Muscle of back (tissue), 11 donors: ENCODE measurements around the gene EPHA2. TPM values are rescaled to one million over a fixed set of nuclear protein-coding genes. Genes with fewer than 3 reads are reported as not detected.
"Not testable (repeated sequence)": the region's sequence is repeated elsewhere in the genome, so short reads cannot be mapped to it uniquely, and the experiment has no call there.

Experiments used
- DNase-seq, 3 donors: peaks; one replicate each; pipeline versions ENCODE4 v3.0.0 to v3.0.0-alpha.2; 2013
- polyA plus RNA-seq, 10 donors: library from polyadenylated mRNA; unstranded; fragments of 120-200 nt; gene quantifications; one replicate each; pipeline ENCODE4 v1.2.1, GENCODE V29; 2013; ENCODE audit not compliant: insufficient read length in 10 of 10

The EPHA2 gene
- polyA plus RNA-seq, 10 donors = 5.6 to 9.2 (median 7.0) TPM

DNA sequence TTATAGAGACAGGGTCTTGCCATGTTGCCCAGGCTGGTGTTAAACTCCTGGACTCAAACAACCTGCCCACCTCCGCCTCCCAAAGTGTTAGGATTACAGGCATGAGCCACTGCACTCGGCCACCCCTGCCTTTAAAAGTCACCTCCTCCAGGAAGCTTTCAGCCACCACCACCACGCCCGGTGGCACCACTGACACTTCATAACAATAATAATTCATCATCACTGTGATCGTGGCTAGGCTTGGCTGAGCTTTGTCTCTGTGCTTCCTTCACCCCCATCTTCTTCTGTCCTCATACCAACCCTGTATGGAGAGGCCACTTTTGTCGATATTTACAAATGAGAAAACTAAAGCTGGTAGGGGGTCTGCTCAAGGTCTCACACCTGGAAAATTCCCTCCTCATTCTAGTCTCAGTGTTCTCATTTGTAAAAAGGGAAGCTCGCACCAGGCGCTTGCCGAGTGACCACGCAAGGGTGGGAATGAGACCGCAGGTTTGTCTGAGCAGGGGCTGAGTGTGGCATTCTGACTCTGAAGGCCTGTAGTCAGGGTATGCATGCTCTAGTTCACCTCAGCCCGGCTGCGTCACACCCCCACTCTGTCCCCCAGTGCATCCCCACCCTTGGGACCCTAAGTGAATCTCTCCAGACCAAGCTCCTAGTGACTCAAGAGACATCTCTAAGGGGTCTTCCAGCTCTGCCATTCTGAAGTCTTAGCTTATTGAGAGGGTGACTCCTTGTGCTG, 12.9 kb upstream of the EPHA2 start:
- DNase-seq = no peak

DNA sequence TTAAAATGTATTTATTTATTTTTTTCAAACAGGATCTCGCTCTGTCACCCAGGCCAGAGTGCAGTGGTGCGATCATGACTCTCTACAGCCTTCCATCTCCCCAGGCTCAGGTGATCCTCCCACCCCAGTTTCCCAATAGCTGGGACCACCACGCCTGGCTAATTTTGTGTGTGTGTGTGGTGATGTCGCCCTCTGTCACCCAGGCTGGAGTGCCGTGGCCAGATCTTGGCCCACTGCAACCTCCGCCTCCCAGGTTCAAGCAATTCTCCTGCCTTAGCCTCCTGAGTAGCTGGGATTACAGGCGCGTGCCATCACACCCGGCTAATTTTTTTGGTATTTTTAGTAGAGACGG, 12.3 kb upstream of the EPHA2 start:
- not testable (repeated sequence) for DNase-seq

DNA sequence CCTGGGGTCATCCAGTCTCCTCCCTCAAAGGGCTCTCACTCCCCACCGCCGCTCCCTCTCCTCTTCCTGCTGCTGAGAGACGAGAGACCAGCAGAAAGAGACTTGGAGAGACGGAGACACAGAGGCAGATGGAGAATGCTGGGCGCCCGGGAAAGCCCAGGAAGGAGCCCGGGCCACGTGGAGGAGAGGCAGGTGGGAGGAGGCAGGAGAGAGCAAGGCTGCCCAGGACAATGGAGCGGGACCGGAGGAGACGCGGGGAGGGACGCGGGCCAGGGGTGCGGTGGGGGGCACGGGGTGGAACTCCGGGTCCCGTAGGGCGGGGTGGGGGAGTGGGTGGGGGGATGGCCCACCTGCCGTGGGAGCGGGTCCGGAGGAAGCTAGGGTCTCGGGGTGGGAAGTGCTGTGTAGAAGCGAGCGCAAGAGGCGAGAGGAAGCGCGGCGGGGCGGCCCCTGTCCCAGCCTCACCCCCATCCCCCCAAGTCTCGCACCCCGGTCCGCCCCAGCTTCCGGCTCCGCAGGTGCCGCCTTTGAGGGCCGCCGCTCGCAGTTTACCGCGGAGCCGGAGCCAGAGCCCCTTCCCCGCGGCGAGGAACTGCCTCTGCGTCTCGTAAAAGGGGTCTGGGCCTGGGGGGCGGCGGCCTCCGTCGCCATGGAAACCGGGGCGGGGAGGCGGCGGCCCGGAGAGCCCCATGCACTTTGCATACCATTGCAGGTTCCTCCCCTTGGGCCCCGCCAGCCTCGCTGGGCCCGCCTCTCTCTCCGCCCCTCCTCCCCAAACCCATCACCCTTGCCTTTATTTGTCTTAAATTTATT, 11.7 kb upstream of the EPHA2 start:
- DNase-seq = peak in 1 of 3 donors; percentile 73

DNA sequence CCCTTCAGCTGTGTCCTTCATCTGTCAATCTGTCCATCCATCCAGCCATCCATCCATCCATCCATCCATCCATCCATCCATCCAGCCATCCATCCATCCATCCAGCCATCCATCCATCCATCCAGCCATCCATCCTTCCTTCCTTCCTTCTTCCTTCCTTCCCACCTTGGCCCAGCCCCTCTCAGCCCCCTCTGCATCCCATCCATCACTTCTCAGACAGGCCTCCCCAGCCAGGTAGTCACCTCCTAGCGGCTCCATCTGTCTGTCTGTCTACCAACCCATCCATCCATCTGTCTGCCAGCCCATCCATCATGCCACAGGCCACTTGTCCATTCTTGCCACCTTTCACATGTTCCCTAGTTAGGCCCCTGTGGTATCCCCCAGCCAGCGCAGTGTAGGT, 10.2 kb upstream of the EPHA2 start:
- no peak for DNase-seq

DNA sequence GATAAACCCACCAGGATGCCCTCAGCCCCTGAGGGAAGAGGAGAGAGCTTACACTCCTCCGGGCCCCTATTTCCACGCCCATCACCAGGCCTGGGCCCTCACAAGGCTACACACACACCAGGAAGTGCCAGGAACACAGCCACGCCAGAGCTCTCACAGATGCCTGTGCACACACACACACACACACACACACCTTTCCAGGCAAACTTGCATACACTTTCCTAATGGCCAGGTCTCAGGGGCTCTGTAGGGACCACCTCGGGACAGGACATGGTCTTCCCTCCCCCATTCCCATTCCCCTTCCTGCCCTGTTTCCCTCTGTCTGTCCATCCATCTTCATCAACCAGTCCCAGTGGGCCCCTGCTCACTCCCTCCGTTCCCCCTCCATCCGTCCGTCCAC, 9.7 kb upstream of the EPHA2 start:
- no peak for DNase-seq

DNA sequence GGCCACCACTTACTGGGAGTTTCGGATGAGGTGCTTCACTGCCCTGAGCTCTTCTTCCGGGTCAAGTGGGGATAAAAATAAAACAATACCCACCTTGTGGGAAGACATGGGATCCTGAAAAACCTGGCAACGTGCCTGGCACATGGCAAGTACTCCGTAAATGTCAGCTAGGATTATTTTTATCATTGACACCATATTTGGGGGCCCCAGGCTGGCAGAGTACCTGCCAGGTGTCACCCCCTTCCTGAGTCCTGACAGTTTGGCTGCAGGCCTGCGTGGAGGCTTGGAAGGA, 9.2 kb upstream of the EPHA2 start:
- DNase-seq = no peak

DNA sequence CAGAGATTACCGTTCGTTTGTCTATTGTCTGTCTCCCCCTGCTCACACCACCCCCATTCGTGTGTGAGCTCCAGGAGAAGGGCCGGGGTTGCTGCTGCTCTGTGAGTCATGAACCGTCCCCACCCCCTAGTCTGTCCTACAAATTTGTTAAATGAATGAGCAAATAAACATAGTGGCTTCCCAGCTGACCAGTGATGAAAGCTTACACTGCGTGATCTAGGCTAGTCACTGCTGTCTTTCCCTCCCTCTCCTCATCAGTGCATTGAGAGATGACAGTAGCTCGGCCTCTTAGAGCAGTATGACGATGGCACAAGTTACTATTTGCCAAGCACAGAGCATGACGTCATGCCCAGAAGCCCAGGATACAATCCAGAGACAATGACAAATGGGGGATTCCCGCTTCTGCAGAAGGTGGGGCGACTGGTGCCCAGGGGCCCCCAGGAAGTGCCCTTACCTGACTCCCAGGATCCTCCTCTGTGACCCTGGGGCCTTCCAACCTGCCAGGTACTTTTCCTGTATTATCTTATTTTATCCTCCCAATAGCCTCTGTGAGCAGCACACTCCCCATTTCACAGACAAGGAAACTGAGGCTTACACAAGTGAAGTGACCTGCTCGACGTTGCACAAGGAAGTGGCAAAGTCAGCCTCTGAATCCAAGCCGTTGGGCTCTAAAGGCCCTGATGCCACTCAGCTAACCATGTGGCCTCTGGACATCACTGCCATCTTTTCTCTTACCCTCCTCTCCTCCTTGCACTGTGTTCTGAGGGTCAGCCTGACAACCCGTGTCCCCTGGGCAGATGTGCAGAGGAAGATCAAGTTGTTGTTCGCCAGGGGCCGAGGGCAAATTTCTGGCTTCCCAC, 8.6 kb upstream of the EPHA2 start:
- DNase-seq = peak in 1 of 3 donors; percentile 88

DNA sequence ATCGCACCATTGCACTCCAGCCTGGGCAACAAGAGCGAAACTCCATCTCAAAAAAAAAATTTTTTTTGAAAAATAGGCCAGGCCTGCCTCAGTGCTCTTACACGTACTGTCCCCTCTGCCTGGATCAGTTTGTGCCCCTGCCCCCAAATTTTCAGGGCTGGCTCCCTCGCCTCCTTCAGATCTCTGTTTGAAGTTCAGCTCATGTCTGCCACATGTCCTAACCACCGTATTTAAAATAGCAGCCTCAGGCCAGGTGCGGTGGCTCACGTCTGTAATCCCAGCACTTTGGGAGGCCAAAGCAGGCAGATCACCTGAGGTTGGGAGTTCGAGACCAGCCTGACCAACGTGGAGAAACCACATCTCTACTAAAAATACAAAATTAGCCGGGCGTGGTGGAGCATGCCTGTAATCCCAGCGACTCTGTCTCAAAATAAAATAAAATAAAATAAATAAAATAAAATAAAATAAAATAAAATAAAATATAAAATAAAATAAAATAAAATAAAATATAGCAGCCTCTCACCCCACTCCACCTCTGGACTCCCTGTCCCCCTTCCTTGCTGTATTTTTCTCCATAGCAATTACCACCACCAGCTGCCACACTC, 7.8 kb upstream of the EPHA2 start:
- DNase-seq = not testable (repeated sequence)

DNA sequence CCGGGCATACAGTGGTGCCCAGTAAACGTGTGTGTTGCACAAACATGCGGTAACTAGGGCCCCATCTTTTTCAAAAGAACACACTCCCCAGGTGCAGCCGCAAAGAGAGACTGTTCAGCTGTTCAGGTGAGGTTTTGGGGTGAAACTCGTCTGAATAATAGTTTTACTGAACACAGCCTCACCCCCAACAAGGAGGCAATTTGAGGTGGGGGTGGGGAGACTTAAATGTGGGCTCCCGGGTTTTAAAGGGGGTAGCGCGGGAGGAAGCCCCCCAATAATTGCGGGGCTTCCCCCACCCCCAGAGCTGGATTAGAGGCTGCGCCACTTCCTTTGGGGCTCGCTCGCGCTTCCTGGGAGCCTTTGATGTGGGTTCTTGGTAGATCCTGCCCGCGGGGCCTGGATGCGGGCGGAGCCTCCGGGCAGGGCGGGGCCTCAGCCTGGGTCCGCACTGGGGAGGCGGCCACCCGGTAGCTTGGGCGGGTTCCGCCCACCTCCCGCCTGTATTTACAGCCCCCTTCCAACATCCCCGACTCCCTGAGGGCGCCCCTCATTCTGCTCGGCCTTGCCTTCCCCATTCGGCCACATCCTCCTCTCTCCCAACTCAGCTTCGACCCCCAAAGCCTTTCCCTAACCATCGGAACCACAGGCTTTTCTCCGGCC, 6.4 kb upstream of the EPHA2 start:
- no peak for DNase-seq

DNA sequence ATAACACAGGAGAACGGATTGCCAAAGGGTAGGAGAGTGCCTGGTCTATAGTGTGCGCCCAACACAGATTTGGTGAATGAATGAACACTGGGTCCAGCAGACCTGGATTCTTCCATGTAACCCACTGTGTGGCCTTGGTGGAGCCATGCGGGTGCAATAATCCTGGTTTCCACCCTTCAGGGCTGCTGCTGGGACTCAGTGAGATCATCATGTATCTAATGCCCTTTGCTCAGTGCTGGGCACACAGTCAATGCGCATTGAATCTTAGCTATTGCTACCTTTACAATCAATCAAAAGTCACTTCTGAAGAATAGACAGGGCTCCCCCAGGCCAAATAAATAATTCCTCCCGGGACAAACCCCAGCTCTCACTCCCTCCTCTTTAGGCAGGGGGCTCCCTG, 5.8 kb upstream of the EPHA2 start:
- no peak for DNase-seq

DNA sequence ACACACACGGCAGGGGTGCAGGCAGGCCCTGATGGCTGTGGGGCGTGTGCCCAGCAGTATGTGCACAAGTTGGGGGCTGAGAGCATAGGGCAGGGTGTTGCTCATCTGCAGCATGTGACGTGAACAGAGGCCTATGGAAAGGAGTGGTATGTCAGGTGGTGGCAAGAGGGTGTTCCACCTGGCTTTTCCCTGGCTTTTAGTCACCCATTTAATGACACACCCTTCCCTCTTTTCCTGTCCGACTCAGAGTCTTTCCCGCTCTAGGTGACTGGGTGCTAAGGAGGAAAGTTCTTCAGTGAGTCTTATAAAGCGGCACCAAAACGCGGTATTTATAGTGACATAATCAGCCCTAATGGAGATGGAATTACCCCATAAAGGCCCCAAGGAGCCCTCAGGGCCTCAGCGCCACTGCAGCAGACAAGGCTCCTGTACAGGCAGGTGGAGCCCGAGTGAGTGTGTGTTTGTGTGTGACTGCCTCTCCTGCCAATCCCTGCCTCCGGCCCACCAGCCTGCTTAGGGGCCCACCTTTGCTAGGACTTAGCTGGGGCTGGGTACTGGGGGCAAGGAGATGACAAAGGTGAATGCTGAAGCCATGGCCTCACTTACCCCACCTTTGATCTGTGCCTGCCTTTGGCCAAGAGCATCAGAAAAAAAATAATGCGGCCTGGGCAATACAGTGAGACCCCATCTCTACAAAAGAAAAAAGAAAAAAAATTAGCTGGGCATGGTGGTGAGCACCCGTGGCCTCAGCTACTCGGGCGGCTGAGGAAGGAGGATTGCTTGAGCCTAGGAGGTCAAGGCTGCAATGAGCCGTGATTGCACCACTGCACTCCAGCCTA, 3.3 kb upstream of the EPHA2 start:
- DNase-seq = no peak

DNA sequence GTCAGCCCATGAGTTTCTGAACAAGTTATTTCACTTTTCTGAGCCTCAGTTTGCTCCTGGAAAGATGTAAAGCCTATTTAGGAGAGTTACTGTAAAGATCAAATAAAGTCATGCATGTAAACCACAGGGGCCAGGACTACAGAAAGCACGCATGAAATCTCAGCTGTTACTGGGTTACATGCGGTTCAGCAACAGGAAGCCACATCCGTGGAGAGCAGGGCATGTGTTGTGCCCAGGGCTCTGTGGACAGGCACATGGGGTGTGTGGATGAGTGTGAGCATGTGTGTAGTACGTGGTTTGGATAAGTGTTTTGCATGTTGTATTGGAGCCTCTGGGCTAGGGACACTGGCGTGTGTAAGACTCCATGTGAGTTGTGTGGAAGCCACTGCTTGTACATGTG, 2.2 kb upstream of the EPHA2 start:
- DNase-seq = no peak

DNA sequence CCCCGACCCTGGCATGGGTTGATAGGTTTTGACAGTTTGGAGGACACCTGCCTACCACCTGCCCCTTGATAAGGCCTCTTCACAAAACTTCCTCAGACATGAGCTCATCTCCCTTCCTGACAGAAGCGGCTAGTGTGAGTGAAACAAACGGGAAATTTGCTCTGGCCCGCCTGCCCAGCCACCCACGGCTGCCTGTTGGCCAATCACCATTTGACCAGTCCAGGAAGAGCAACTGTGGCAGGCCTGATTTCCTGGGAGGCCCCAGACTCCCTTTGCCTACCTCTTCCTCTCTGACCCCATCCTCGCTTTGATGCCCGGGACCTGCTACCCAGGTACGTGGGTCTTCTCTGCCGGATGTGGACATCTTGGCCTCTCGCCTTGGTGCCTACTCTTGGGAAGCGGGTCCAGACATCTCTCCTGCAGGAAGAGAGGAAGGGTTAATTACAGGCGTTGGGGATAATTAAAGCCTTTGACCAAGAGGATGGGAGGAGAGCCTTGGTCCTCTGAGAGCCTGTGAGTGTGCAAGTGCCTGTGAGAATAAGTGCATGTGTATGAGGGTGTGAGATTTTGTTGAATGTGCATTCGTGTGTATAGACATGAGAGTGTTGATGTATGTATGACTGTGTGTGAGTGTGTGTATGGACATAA, 1.1 kb upstream of the EPHA2 start:
- DNase-seq = no peak

DNA sequence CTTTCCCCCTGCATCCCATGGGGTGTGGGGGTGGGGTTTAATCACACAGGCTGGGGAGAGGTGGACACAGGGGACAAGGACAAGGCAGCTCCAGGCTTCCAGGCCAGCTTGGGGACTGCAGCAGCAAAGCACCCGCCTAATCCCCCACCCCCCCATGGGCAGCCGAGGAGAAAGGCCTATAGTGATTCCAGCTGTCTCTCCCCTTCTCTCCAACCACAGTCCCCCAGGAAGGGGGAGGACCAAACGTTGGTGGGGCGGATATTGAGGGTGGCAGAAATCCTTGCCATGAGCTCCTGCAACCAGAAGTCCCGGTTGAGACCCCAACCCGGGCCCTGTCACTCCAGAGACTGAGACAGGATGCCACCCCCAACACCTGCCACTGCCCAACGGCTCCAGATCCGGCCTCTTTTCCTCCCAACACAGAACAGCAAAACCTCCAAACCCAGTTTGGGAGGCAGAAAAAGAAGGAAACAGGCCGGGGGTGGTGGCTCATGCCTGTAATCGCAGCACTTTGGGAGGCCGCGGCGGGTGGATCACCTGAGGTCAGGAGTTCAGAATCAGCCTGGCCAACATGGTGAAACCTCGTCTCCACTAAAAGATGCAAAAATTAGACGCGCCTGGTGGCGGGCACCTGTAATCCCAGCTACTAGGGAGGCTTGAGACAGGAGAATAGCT, 1.7 kb downstream of the EPHA2 start:
- DNase-seq = no peak

DNA sequence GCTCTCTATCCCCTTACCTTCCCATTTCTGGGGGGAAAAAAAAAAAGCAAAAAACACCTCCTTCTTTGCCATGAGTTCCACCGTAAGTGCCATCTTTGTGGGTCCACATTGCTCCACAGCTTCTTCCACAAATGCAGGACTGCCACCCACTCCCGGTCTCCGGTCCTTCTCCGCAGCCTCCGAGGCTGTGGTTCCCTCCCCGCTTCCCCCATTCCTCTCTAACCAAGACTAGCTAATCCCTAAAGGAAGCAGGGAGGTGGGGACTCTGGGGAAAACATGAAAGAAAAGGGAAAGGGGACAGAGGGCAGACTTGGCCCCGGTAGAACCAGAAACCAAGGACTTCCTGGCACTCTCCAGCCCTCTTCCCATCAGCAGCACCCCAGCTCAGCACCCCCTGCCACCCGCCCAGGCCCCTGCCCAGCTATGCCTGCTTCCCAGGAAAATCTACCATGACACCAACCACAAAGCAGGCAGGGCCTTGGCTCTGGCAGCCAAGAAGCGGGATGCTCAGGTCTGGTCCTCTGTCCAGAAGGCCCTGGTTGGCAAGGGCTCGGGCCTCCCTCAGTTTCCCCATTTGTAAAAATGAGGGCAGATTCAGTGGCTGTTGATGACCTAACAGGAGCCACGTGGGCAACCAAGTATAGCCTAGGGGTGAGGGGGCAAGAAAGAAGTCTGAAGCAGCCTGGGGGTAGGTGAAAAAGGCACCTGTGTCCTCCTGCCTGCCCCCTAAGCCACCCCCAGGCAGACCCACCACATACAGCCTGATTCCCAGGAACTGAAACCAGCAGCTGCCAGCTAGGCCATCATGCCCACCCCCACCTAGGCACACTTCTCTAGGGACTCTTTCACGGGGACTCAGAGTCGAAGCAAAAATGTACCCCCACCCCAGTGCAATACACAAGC, 2.5 kb downstream of the EPHA2 start:
- DNase-seq = no peak

DNA sequence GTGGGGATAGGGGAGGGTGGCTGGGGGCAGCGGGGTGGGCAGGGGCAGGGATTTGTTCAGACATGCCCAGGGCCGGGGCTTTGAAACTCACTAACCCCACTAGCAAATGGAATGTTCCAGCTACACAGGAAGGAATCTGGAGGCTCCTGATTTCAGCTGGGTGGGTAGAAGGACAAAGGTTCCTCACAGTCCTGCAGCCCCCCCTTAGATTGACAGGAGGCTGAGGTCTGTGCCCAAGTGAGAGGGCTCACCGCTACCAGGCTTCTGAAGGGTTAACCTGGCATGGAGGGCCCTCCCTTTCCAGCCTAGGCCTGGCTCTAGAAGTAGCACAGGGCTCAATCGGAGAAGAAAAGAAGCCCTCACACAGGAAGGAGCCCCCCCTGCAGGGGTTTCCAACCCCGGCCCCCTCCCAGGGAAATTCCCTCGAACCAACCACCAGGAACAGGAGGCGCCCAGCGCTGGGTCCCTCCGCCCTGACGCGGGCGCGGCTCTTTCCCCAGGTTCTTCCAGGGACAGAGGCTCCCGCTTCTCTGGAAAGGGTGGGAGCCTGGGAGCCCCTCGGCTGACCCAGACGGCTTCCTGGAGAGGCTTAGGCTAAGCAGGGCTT, 3.3 kb downstream of the EPHA2 start:
- no peak for DNase-seq

DNA sequence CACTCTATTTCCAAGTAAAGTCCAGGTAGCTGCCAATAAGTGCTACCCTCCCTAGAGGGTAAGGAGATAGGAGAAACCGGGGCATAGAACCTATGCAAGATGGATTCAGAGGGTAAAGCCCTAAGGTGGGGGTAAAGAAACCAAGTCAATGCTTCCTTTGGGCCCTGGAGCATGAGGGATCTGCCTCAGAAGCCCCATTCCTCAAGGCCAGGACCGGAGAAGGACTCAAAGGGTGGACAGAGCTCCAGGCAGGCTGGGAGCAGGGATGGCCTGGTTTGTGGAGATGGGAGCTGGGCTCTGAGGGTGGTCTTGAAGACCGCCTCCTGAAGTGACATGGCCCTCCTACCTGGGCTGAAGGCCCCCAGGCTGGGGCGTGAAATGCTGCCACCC, 3.9 kb downstream of the EPHA2 start:
- no peak for DNase-seq
